CD4-positive, alpha-beta T cell (primary cell): Measurements from ENCODE around the gene AHNAK. TPM values are rescaled to one million over a fixed set of nuclear protein-coding genes. Genes with fewer than 3 reads are reported as not detected.

Experiments used
- ATAC-seq: fragments of 200-7000 bp; cut with Tn5 transposase; one replicate; pipeline ENCODE4 v1.10.0; 2022; ENCODE audit warnings: mild to moderate bottlenecking; ENCODE audit not compliant: poor library complexity
- CTCF ChIA-PET: fragments of 350-600 bp; sonication (Branson Sonifier 250); formaldehyde crosslinking; loops from one replicate; lab custom pipeline; 2021; ENCODE audit warnings: antibody characterized with exemption, inconsistent platforms; lab: Charles Lee
- POLR2A ChIA-PET: fragments of 350-600 bp; sonication (Branson Sonifier 250); formaldehyde crosslinking; loops from one replicate; lab custom pipeline; 2021; ENCODE audit warnings: antibody characterized with exemption, inconsistent platforms; lab: Charles Lee
- DNase-seq, 14 experiments: peaks; one replicate each; pipeline ENCODE4 v3.0.0-alpha.2; 2013 to 2020; ENCODE audit warnings: mixed read lengths in 2 of 14
- H3K27ac ChIP-seq, 2 donors: one replicate each; pipeline versions ENCODE4 v1.5.1 to v1.7.0; 2013; ENCODE audit warnings: low read length in 2 of 2, low read depth in 1 of 2, mild to moderate bottlenecking in 1 of 2
- H3K27me3 ChIP-seq, 2 experiments: 1 replicate in 1 of 2; 2 replicates in 1 of 2; pipeline versions ENCODE4 v1.6.1 to v1.7.0; 2013; ENCODE audit warnings: low read length in 2 of 2, control low read depth in 1 of 2, mild to moderate bottlenecking in 1 of 2, moderate library complexity in 1 of 2; ENCODE audit not compliant: insufficient read depth in 2 of 2, control insufficient read depth in 1 of 2
- H3K36me3 ChIP-seq: one replicate; pipeline ENCODE4 v1.6.1; 2013; ENCODE audit warnings: low read length, control low read depth; ENCODE audit not compliant: insufficient read depth
- H3K4me1 ChIP-seq: one replicate; pipeline ENCODE4 v1.6.1; 2013; ENCODE audit warnings: low read length, control low read depth; ENCODE audit not compliant: insufficient read depth
- H3K4me3 ChIP-seq: one replicate; pipeline ENCODE4 v1.5.1; 2013; ENCODE audit warnings: mild to moderate bottlenecking, low read length, moderate library complexity
- H3K9me3 ChIP-seq, 2 experiments: 1 replicate in 1 of 2; 2 replicates in 1 of 2; pipeline versions ENCODE4 v1.6.1 to v1.7.0; 2013; ENCODE audit warnings: low read length in 2 of 2, mild to moderate bottlenecking in 2 of 2, control low read depth in 1 of 2, moderate library complexity in 1 of 2; ENCODE audit not compliant: control insufficient read depth in 1 of 2, insufficient read depth in 1 of 2
- H3K27ac Mint-ChIP-seq: one replicate; pipeline ENCODE4 v1.8.0; 2020; ENCODE audit warnings: mixed read lengths
- H3K27me3 Mint-ChIP-seq: one replicate; pipeline ENCODE4 v1.8.0; 2021; ENCODE audit warnings: mixed read lengths
- H3K36me3 Mint-ChIP-seq: one replicate; pipeline ENCODE4 v1.8.0; 2021; ENCODE audit warnings: low read depth, mixed read lengths
- H3K4me1 Mint-ChIP-seq: one replicate; pipeline ENCODE4 v1.8.0; 2021; ENCODE audit warnings: low read depth, mixed read lengths
- H3K4me3 Mint-ChIP-seq: one replicate; pipeline ENCODE4 v1.8.0; 2020; ENCODE audit warnings: mild to moderate bottlenecking, mixed read lengths
- H3K9me3 Mint-ChIP-seq: one replicate; pipeline ENCODE4 v1.8.0; 2020; ENCODE audit warnings: mixed read lengths
- intact Hi-C, 2 experiments: fragments of 100-400 bp; cut with DNase I in 1 of 2; cut with micrococcal nuclease in 1 of 2; formaldehyde crosslinking; loops; one replicate each; pipeline versions ENCODE4 v1.15.1 to v1.9.0; 2023 to 2025; cut with DNase I, micrococcal nuclease
- total RNA-seq, 174 experiments: library from RNA in 2 of 174; stranded (reverse) in 2 of 174; gene quantifications; one replicate each; pipeline ENCODE4 v1.2.3 and lab custom pipeline; 2021 to 2026
- TF ChIP-seq, protein P1 (sequence below): fragments of 200-600 bp; IDR thresholded peaks from one replicate; pipeline ENCODE4 v1.8.0; 2022; ENCODE audit warnings: antibody characterized with exemption, mild to moderate bottlenecking

The AHNAK gene
- total RNA-seq, 2 experiments from 2014 or later, result 320 to 332 TPM

DNA sequence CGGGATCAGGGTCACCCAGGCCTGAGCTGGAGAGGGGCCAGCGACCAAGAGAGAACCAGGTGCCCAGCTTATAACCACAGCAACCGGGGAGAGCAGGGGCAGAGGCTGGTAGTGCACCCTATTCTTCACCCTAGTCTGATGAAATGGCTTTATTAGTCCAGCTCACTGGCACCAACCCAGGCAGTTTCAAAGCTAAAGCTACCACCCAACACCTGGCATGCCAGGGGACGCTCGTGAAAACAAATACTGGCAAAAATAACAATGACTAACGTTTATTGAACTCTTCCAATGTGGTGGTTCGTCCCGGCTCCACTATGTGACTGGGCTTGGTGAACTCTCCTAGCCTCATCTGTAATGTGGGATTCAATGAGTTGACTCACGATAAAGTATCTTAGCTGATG lies 97.2 kb downstream of the AHNAK start:
- no peaks in the 10 kb centered on the region for H3K9me3 Mint-ChIP-seq
- DNase-seq (no peak), ATAC-seq (no peak)
- Histone ChIP-seq H3K4me1 (peaks cover 6% of the 10 kb centered on the region), H3K4me3 (no peak overlapping the region), H3K27ac (no peak overlapping the region), H3K36me3 (no peaks in the 10 kb centered on the region), H3K27me3 (peaks cover 0 to 3% of the 10 kb centered on the region in 2 experiments), H3K9me3 (no peaks in the 10 kb centered on the region)
- no peak overlapping the region for H3K4me3 Mint-ChIP-seq
- intact Hi-C loops, result no loop called here
- H3K27ac Mint-ChIP-seq, result no peak overlapping the region
- peaks cover 6% of the 10 kb centered on the region for H3K4me1 Mint-ChIP-seq
- POLR2A ChIA-PET, result no interaction called here
- CTCF ChIA-PET, result interaction anchor here (2.0 kb wide), 1 partner anchor 25 kb away, joined by 5 read pairs; no protein-coding TSS in a partner anchor
- TF ChIP-seq, protein P1, sequence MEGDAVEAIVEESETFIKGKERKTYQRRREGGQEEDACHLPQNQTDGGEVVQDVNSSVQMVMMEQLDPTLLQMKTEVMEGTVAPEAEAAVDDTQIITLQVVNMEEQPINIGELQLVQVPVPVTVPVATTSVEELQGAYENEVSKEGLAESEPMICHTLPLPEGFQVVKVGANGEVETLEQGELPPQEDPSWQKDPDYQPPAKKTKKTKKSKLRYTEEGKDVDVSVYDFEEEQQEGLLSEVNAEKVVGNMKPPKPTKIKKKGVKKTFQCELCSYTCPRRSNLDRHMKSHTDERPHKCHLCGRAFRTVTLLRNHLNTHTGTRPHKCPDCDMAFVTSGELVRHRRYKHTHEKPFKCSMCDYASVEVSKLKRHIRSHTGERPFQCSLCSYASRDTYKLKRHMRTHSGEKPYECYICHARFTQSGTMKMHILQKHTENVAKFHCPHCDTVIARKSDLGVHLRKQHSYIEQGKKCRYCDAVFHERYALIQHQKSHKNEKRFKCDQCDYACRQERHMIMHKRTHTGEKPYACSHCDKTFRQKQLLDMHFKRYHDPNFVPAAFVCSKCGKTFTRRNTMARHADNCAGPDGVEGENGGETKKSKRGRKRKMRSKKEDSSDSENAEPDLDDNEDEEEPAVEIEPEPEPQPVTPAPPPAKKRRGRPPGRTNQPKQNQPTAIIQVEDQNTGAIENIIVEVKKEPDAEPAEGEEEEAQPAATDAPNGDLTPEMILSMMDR, result no peak
- H3K27me3 Mint-ChIP-seq, result peaks cover 34% of the 10 kb centered on the region
- no peaks in the 10 kb centered on the region for H3K36me3 Mint-ChIP-seq

DNA sequence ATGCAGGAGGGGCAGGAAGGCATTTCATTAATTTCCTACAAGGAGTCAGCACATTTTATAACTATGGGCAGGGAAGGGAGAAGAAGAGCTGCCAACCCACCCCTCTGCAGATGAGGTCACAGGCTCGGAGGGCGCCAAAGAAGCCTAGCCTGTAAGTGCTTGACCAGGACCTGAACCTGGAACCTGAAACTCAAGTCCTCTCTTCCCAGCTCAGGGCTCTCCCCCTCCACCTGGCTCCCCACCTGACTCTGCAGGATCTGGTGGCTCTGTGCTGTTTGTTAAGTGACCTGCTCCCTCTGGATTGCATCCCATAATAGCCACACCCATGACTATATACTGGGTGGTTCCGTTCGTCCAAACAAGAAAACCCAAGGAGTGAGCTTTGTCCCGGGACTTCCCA lies 100.5 kb downstream of the AHNAK start:
- H3K27me3 ChIP-seq, result peaks cover 0 to 3% of the 10 kb centered on the region in 2 experiments
- Mint-ChIP-seq H3K36me3 (no peaks in the 10 kb centered on the region), H3K4me1 (peaks cover 12% of the 10 kb centered on the region), H3K9me3 (no peaks in the 10 kb centered on the region), H3K27ac (no peak overlapping the region), H3K4me3 (no peak overlapping the region), H3K27me3 (peaks cover 34% of the 10 kb centered on the region)
- no peak overlapping the region for H3K4me3 ChIP-seq
- H3K4me1 ChIP-seq, result peaks cover 12% of the 10 kb centered on the region
- intact Hi-C loops, result no loop called here
- H3K9me3 ChIP-seq, result no peaks in the 10 kb centered on the region
- H3K27ac ChIP-seq, result no peak overlapping the region
- CTCF ChIA-PET, result no interaction called here
- DNase-seq (no peak), ATAC-seq (no peak)
- POLR2A ChIA-PET, result no interaction called here
- H3K36me3 ChIP-seq, result no peaks in the 10 kb centered on the region
- TF ChIP-seq, protein P1, result no peak

DNA sequence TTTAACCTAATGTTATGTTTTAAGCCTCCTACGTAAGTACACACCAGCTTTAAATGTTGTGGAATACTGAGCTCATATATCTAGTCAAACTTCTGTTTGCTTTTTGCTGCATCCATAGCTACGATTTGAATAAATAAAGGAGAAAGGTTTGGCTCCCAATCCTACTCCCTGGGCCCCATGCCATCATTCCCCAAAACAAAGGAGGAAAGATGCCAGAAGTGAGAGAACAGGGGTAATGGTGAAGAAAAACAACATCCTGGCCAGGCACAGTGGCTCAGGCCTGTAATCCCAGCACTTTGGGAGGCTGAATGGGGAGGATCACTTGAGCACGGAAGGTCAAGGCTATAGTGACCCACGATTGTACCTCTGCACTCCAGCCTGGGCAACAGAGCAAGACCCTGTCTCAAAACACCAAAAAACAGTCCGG lies 101.3 kb downstream of the AHNAK start:
- Histone ChIP-seq H3K9me3 (no peaks in the 10 kb centered on the region), H3K4me1 (peaks cover 12% of the 10 kb centered on the region), H3K27me3 (peaks cover 0 to 3% of the 10 kb centered on the region in 2 experiments), H3K36me3 (no peaks in the 10 kb centered on the region), H3K27ac (no peak overlapping the region), H3K4me3 (no peak overlapping the region)
- no peak overlapping the region for H3K27ac Mint-ChIP-seq
- DNase-seq (no peak), ATAC-seq (no peak)
- H3K4me1 Mint-ChIP-seq, result peaks cover 12% of the 10 kb centered on the region
- H3K9me3 Mint-ChIP-seq, result no peaks in the 10 kb centered on the region
- no peaks in the 10 kb centered on the region for H3K36me3 Mint-ChIP-seq
- intact Hi-C loops, result no loop called here
- H3K4me3 Mint-ChIP-seq, result no peak overlapping the region
- peaks cover 34% of the 10 kb centered on the region for H3K27me3 Mint-ChIP-seq
- TF ChIP-seq, protein P1, result no peak
- ChIA-PET POLR2A (no interaction called here), CTCF (no interaction called here)
